ENCODE results near the gene DACT3. TPM values are rescaled to one million over a fixed set of nuclear protein-coding genes. Genes with fewer than 3 reads are reported as not detected.
A peak's percentile ranks its signal among the peaks of the same experiment; 100 is the strongest.

Gene DACT3
- total and polyA plus RNA-seq, 2 of the 4 experiments (the other 2 are of a cell fraction), result 1.6 to 4.9 TPM

DNA sequence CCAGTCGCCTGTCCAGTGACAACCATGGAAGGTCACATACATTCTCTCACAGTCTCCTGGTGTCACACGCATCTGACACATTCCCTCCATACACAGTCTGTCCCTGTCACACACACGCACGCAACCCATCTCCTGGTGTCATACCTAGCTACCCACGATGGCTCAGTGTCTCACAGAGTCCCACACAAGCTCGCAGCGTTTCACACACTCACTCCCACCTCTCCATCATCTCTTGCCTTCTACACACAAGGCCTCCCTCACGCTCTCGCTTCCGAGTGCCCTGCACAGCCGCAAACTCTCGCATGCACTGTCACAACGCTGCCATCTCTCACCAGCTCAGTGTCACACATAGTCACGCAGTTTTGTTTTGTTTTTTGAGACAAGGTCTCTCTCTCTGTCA is 23.8 kb downstream of the DACT3 start:
- Histone ChIP-seq H3K56ac (ENCODE audit: extremely low read depth, insufficient read depth, low read length) (no peak overlapping the region), H3K4me3 (ENCODE audit: insufficient read depth, low read depth, low read length) (no peak overlapping the region), H2BK120ac (ENCODE audit: low read depth, low read length) (no peak overlapping the region), H4K20me1 (ENCODE audit: insufficient read depth, low read length) (peaks cover 4% of the 10 kb centered on the region; the same call in 1 of the 2 replicates), H3K9me3 (ENCODE audit: control insufficient read depth, insufficient read depth, low read length) (no peaks in the 10 kb centered on the region), H3K4me2 (ENCODE audit: low read depth, low read length) (no peak overlapping the region), H4K8ac (ENCODE audit: low read depth in 2 of 2, low read length in 2 of 2) (no peak overlapping the region), H3K9ac (ENCODE audit: low read depth, low read length) (no peak overlapping the region), H3K4ac (ENCODE audit: low read depth, low read length) (no peak overlapping the region), H3K27me3 (ENCODE audit: control insufficient read depth, insufficient read depth, low read length) (no peaks in the 10 kb centered on the region; the same call in 1 of the 2 replicates), H3K27ac (ENCODE audit: insufficient read depth, low read length) (no peak overlapping the region), H2BK20ac (ENCODE audit: low read depth, low read length) (no peak overlapping the region), H3K23ac (ENCODE audit: low read depth, low read length) (no peak overlapping the region), H3K4me1 (ENCODE audit: control insufficient read depth, insufficient read depth, low read length) (peaks cover 3% of the 10 kb centered on the region; the same call in 1 of the 2 replicates), H4K91ac (ENCODE audit: insufficient read depth, low read depth, low read length) (no peak overlapping the region), H3K18ac (ENCODE audit: low read depth, low read length) (no peak overlapping the region), H3K9me1 (ENCODE audit: insufficient read depth, low read length) (no peaks in the 10 kb centered on the region), H3K36me3 (ENCODE audit: control insufficient read depth, insufficient read depth, low read length) (no peaks in the 10 kb centered on the region), H3K14ac (replicated peaks; ENCODE audit: low read depth, low read length) (no peak overlapping the region), H4K5ac (ENCODE audit: low read depth, low read length) (no peak overlapping the region), H3K79me1 (ENCODE audit: low read depth in 1 of 2, low read length in 2 of 2) (no peaks in the 10 kb centered on the region), H2BK15ac (ENCODE audit: low read depth, low read length) (no peak overlapping the region), H2BK5ac (ENCODE audit: low read depth, low read length, poor library complexity, severe bottlenecking) (no peak overlapping the region), H2AK9ac (replicated peaks; ENCODE audit: low read depth, low read length, poor library complexity) (no peak overlapping the region), H2AFZ (replicated peaks; ENCODE audit: low read length, poor library complexity) (no peak overlapping the region), H2AK5ac (ENCODE audit: low read depth, low read length) (peak overlapping the region; percentile 3; the same call in 1 of the 2 replicates)
- BruUV-seq (replicated peaks), result no TSS peak
- WGBS, 2 experiments (ENCODE audit: extremely low coverage in 2 of 2, insufficient read length in 1 of 2), result 77% methylated on average over 7 of the region's 14 CpGs; no CpG with 5 or more reads in 1 of the 2 experiments
- no peak for TF ChIP-seq RFX5 (IDR thresholded peaks at IDR 0.05; ENCODE audit: low read depth, low read length)
- no peak for TF ChIP-seq RAD21 (IDR thresholded peaks at IDR 0.05; ENCODE audit: low read length)
- TF ChIP-seq MAZ (IDR thresholded peaks at IDR 0.05; ENCODE audit: borderline replicate concordance, low read depth, low read length), result no peak
- no peak for TF ChIP-seq BHLHE40 (IDR thresholded peaks at IDR 0.05; ENCODE audit: low read depth, low read length)
- no peak for TF ChIP-seq SMC3 (IDR thresholded peaks at IDR 0.05; ENCODE audit: low read depth, low read length)
- TF ChIP-seq CEBPB (IDR thresholded peaks at IDR 0.05; ENCODE audit: low read depth, low read length), result no peak
- no peak for TF ChIP-seq CHD1 (IDR thresholded peaks at IDR 0.05; ENCODE audit: low read depth, low read length)
- TF ChIP-seq MAFK (IDR thresholded peaks at IDR 0.05; ENCODE audit: low read depth, low read length), result no peak
- no peak for TF ChIP-seq NFE2L2 (IDR thresholded peaks at IDR 0.05; ENCODE audit: low read depth, low read length)
- TF ChIP-seq RCOR1 (IDR thresholded peaks at IDR 0.05; ENCODE audit: insufficient replicate concordance, low read length), result no peak
- TF ChIP-seq POLR2A (IDR thresholded peaks at IDR 0.05; ENCODE audit: low read depth, low read length), result no peak
- TF ChIP-seq MXI1 (IDR thresholded peaks at IDR 0.05; ENCODE audit: borderline replicate concordance, low read depth, low read length), result no peak
- no peak for TF ChIP-seq FOS (IDR thresholded peaks at IDR 0.05; ENCODE audit: low read depth, low read length)
- TF ChIP-seq, protein P1, sequence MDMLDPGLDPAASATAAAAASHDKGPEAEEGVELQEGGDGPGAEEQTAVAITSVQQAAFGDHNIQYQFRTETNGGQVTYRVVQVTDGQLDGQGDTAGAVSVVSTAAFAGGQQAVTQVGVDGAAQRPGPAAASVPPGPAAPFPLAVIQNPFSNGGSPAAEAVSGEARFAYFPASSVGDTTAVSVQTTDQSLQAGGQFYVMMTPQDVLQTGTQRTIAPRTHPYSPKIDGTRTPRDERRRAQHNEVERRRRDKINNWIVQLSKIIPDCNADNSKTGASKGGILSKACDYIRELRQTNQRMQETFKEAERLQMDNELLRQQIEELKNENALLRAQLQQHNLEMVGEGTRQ (IDR thresholded peaks at IDR 0.05; ENCODE audit: low read depth, low read length), result no peak
- TF ChIP-seq, protein P2, sequence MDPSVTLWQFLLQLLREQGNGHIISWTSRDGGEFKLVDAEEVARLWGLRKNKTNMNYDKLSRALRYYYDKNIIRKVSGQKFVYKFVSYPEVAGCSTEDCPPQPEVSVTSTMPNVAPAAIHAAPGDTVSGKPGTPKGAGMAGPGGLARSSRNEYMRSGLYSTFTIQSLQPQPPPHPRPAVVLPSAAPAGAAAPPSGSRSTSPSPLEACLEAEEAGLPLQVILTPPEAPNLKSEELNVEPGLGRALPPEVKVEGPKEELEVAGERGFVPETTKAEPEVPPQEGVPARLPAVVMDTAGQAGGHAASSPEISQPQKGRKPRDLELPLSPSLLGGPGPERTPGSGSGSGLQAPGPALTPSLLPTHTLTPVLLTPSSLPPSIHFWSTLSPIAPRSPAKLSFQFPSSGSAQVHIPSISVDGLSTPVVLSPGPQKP (IDR thresholded peaks at IDR 0.05; ENCODE audit: borderline replicate concordance, low read depth, low read length), result no peak
- TF ChIP-seq, protein P3, sequence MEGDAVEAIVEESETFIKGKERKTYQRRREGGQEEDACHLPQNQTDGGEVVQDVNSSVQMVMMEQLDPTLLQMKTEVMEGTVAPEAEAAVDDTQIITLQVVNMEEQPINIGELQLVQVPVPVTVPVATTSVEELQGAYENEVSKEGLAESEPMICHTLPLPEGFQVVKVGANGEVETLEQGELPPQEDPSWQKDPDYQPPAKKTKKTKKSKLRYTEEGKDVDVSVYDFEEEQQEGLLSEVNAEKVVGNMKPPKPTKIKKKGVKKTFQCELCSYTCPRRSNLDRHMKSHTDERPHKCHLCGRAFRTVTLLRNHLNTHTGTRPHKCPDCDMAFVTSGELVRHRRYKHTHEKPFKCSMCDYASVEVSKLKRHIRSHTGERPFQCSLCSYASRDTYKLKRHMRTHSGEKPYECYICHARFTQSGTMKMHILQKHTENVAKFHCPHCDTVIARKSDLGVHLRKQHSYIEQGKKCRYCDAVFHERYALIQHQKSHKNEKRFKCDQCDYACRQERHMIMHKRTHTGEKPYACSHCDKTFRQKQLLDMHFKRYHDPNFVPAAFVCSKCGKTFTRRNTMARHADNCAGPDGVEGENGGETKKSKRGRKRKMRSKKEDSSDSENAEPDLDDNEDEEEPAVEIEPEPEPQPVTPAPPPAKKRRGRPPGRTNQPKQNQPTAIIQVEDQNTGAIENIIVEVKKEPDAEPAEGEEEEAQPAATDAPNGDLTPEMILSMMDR (conservative IDR thresholded peaks at IDR 0.05; ENCODE audit: low read depth, low read length), result no peak
- CTCF ChIA-PET, result interaction anchor here (0.6 to 1.3 kb wide), 3 partner anchors 11 to 25 kb away, joined by 3 to 4 read pairs (median 3); partner anchors contain the start of gene DACT3
- DNase-seq, result no peak
- dilution Hi-C loops (cut with HindIII; ENCODE audit: low sequenced_read_pairs, unreplicated experiment), result no loop called here
- POLR2A ChIA-PET (ENCODE audit: unreplicated experiment), result no interaction called here
- intact Hi-C loops (cut with micrococcal nuclease), result no loop called here
- ATAC-seq (ENCODE audit: low read depth), result no peak
- in situ Hi-C loops (cut with MboI; ENCODE audit: low sequenced_read_pairs), result no loop called here
